CD4-positive, alpha-beta T cell (primary cell): ENCODE measurements around the gene DAPK2. TPM values are rescaled to one million over a fixed set of nuclear protein-coding genes. Genes with fewer than 3 reads are reported as not detected.

Source experiments
- ATAC-seq: fragments of 200-7000 bp; cut with Tn5 transposase; one replicate; pipeline ENCODE4 v1.10.0; 2022; ENCODE audit warnings: mild to moderate bottlenecking; ENCODE audit not compliant: poor library complexity
- CTCF ChIA-PET: fragments of 350-600 bp; sonication (Branson Sonifier 250); formaldehyde crosslinking; loops from one replicate; lab custom pipeline; 2021; ENCODE audit warnings: antibody characterized with exemption, inconsistent platforms; lab: Charles Lee
- POLR2A ChIA-PET: fragments of 350-600 bp; sonication (Branson Sonifier 250); formaldehyde crosslinking; loops from one replicate; lab custom pipeline; 2021; ENCODE audit warnings: antibody characterized with exemption, inconsistent platforms; lab: Charles Lee
- DNase-seq, 14 experiments: peaks; one replicate each; pipeline ENCODE4 v3.0.0-alpha.2; 2013 to 2020; ENCODE audit warnings: mixed read lengths in 2 of 14
- H3K27ac ChIP-seq, 2 donors: one replicate each; pipeline versions ENCODE4 v1.5.1 to v1.7.0; 2013; ENCODE audit warnings: low read length in 2 of 2, low read depth in 1 of 2, mild to moderate bottlenecking in 1 of 2
- H3K27me3 ChIP-seq, 2 experiments: 1 replicate in 1 of 2; 2 replicates in 1 of 2; pipeline versions ENCODE4 v1.6.1 to v1.7.0; 2013; ENCODE audit warnings: low read length in 2 of 2, control low read depth in 1 of 2, mild to moderate bottlenecking in 1 of 2, moderate library complexity in 1 of 2; ENCODE audit not compliant: insufficient read depth in 2 of 2, control insufficient read depth in 1 of 2
- H3K36me3 ChIP-seq: one replicate; pipeline ENCODE4 v1.6.1; 2013; ENCODE audit warnings: low read length, control low read depth; ENCODE audit not compliant: insufficient read depth
- H3K4me1 ChIP-seq: one replicate; pipeline ENCODE4 v1.6.1; 2013; ENCODE audit warnings: low read length, control low read depth; ENCODE audit not compliant: insufficient read depth
- H3K4me3 ChIP-seq: one replicate; pipeline ENCODE4 v1.5.1; 2013; ENCODE audit warnings: mild to moderate bottlenecking, low read length, moderate library complexity
- H3K9me3 ChIP-seq, 2 experiments: 1 replicate in 1 of 2; 2 replicates in 1 of 2; pipeline versions ENCODE4 v1.6.1 to v1.7.0; 2013; ENCODE audit warnings: low read length in 2 of 2, mild to moderate bottlenecking in 2 of 2, control low read depth in 1 of 2, moderate library complexity in 1 of 2; ENCODE audit not compliant: control insufficient read depth in 1 of 2, insufficient read depth in 1 of 2
- H3K27ac Mint-ChIP-seq: one replicate; pipeline ENCODE4 v1.8.0; 2020; ENCODE audit warnings: mixed read lengths
- H3K27me3 Mint-ChIP-seq: one replicate; pipeline ENCODE4 v1.8.0; 2021; ENCODE audit warnings: mixed read lengths
- H3K36me3 Mint-ChIP-seq: one replicate; pipeline ENCODE4 v1.8.0; 2021; ENCODE audit warnings: low read depth, mixed read lengths
- H3K4me1 Mint-ChIP-seq: one replicate; pipeline ENCODE4 v1.8.0; 2021; ENCODE audit warnings: low read depth, mixed read lengths
- H3K4me3 Mint-ChIP-seq: one replicate; pipeline ENCODE4 v1.8.0; 2020; ENCODE audit warnings: mild to moderate bottlenecking, mixed read lengths
- H3K9me3 Mint-ChIP-seq: one replicate; pipeline ENCODE4 v1.8.0; 2020; ENCODE audit warnings: mixed read lengths
- CTCF ChIP-seq: fragments of 200-600 bp; IDR thresholded peaks from one replicate; pipeline ENCODE4 v1.8.0; 2022; ENCODE audit warnings: antibody characterized with exemption, mild to moderate bottlenecking
- intact Hi-C, 2 experiments: fragments of 100-400 bp; cut with DNase I in 1 of 2; cut with micrococcal nuclease in 1 of 2; formaldehyde crosslinking; loops; one replicate each; pipeline versions ENCODE4 v1.15.1 to v1.9.0; 2023 to 2025; cut with DNase I, micrococcal nuclease
- total RNA-seq, 174 experiments: library from RNA in 2 of 174; stranded (reverse) in 2 of 174; gene quantifications; one replicate each; pipeline ENCODE4 v1.2.3 and lab custom pipeline; 2021 to 2026

Gene DAPK2
- total RNA-seq, 2 experiments from 2014 or later: 1.3 to 1.6 TPM

- H3K9me3 ChIP-seq: no peaks in the 10 kb centered on the region
- Mint-ChIP-seq H3K4me1 (no peaks in the 10 kb centered on the region), H3K27me3 (no peaks in the 10 kb centered on the region), H3K27ac (no peak overlapping the region), H3K4me3 (no peak overlapping the region), H3K36me3 (no peaks in the 10 kb centered on the region), H3K9me3 (no peaks in the 10 kb centered on the region)
- CTCF ChIA-PET: interaction anchor here (1.3 to 1.4 kb wide), 2 partner anchors 9 to 27 kb away, joined by 3 read pairs; no protein-coding TSS in a partner anchor
- no peak overlapping the region for H3K4me3 ChIP-seq
- no peaks in the 10 kb centered on the region for H3K27me3 ChIP-seq
- DNase-seq: no peak
- no peak for ATAC-seq
- no peak overlapping the region for H3K27ac ChIP-seq
- no peaks in the 10 kb centered on the region for H3K4me1 ChIP-seq
- intact Hi-C loops: no loop called here
- no peak for TF ChIP-seq CTCF
- H3K36me3 ChIP-seq: no peaks in the 10 kb centered on the region
- POLR2A ChIA-PET: interaction anchor here (0.6 kb wide), 1 partner anchor 1073 kb away, joined by 3 read pairs; no protein-coding TSS in a partner anchor
Observed at GRCh38 chr15:64037966-64038365, 8.3 kb downstream of the DAPK2 start.

DNA sequence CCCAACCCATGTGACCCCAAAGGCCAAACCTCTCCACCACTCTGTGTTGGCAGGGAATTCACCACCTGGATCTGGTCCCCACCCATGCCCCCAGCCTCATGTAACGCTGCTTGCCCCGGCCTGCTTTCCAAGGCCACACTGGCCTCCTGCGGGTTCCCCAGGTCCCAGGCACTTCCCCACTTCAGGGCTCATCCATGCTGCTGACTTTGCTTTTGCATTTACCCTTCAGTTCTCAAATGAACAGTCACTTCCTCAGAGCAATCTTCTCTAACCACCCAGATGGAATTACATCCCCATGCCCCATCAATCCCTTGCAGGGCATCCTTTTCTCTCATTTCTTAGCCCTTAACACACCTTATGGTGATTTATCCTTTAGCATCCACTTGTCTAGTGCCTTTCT, 9.2 kb downstream of the DAPK2 start:
- no peak for DNase-seq
- intact Hi-C loops: no loop called here
- CTCF ChIA-PET: interaction anchor here (1.3 kb wide), 1 partner anchor 10 kb away, joined by 3 read pairs; no protein-coding TSS in a partner anchor
- no peaks in the 10 kb centered on the region for H3K9me3 Mint-ChIP-seq
- H3K4me1 Mint-ChIP-seq: peaks cover 5% of the 10 kb centered on the region
- POLR2A ChIA-PET: no interaction called here
- H3K27ac Mint-ChIP-seq: no peak overlapping the region
- Histone ChIP-seq H3K4me1 (no peaks in the 10 kb centered on the region), H3K4me3 (no peak overlapping the region), H3K9me3 (no peaks in the 10 kb centered on the region), H3K27ac (no peak overlapping the region), H3K36me3 (no peaks in the 10 kb centered on the region), H3K27me3 (no peaks in the 10 kb centered on the region)
- H3K36me3 Mint-ChIP-seq: no peaks in the 10 kb centered on the region
- no peak for TF ChIP-seq CTCF
- no peaks in the 10 kb centered on the region for H3K27me3 Mint-ChIP-seq
- ATAC-seq: no peak
- no peak overlapping the region for H3K4me3 Mint-ChIP-seq

- Mint-ChIP-seq H3K9me3 (no peaks in the 10 kb centered on the region), H3K27me3 (no peaks in the 10 kb centered on the region), H3K4me1 (peaks cover 8% of the 10 kb centered on the region), H3K4me3 (no peak overlapping the region), H3K27ac (no peak overlapping the region), H3K36me3 (no peaks in the 10 kb centered on the region)
- POLR2A ChIA-PET: no interaction called here
- DNase-seq: no peak
- TF ChIP-seq CTCF: no peak
- CTCF ChIA-PET: interaction anchor here (1.8 kb wide), 1 partner anchor 82 kb away, joined by 4 read pairs; no protein-coding TSS in a partner anchor
- Histone ChIP-seq H3K27me3 (no peaks in the 10 kb centered on the region), H3K4me3 (no peak overlapping the region), H3K36me3 (no peaks in the 10 kb centered on the region), H3K4me1 (no peaks in the 10 kb centered on the region), H3K27ac (no peak overlapping the region), H3K9me3 (no peaks in the 10 kb centered on the region)
- ATAC-seq: no peak
- intact Hi-C loops: no loop called here
Observed at GRCh38 chr15:64035525-64035924, 10.8 kb downstream of the DAPK2 start.
